HFFc6 (cell line): ENCODE results near the gene HIVEP3. TPM values are rescaled to one million over a fixed set of nuclear protein-coding genes. Genes with fewer than 3 reads are reported as not detected.
A peak's percentile ranks its signal among the peaks of the same experiment; 100 is the strongest.

Experiments
- DNase-seq: peaks from one replicate; pipeline ENCODE4 v3.0.0-alpha.2; 2018
- H3K27ac Mint-ChIP-seq: 2 replicates; pipeline ENCODE4 v1.8.0; 2020; ENCODE audit warnings: mild to moderate bottlenecking, mixed read lengths
- H3K27me3 Mint-ChIP-seq: 2 replicates; pipeline ENCODE4 v1.8.0; 2021; ENCODE audit warnings: mild to moderate bottlenecking, moderate library complexity, mixed read lengths; ENCODE audit not compliant: insufficient read depth
- H3K36me3 Mint-ChIP-seq: 2 replicates; pipeline ENCODE4 v1.8.0; 2021; ENCODE audit warnings: low read depth, mixed read lengths
- H3K4me1 Mint-ChIP-seq: 2 replicates; pipeline ENCODE4 v1.8.0; 2020; ENCODE audit warnings: low read depth, mixed read lengths
- H3K4me3 Mint-ChIP-seq: 2 replicates; pipeline ENCODE4 v1.8.0; 2020; ENCODE audit warnings: mild to moderate bottlenecking, moderate library complexity, mixed read lengths
- H3K9me3 Mint-ChIP-seq: 2 replicates; pipeline ENCODE4 v1.8.0; 2020; ENCODE audit warnings: mild to moderate bottlenecking, mixed read lengths
- total RNA-seq, 6 experiments: library from RNA; stranded (reverse); fragmentation: NEBNext Ultra II Directional; extraction: Animal tissue kit (Norgen Biotek cat#: 25700); gene quantifications; 2 replicates in 1 of 6; 3 replicates in 5 of 6; pipeline ENCODE4 v1.2.3, GENCODE V29; 2021
- TF ChIP-seq, protein P1 (sequence below): fragments of 200-600 bp; sonication (generic); IDR thresholded peaks from 2 replicates; pipeline ENCODE4 v1.5.0; 2021; ENCODE audit warnings: antibody characterized with exemption, mild to moderate bottlenecking

Gene HIVEP3
- total RNA-seq, 6 experiments from 2014 or later = 7.0 to 9.7 (median 7.9) TPM

DNA sequence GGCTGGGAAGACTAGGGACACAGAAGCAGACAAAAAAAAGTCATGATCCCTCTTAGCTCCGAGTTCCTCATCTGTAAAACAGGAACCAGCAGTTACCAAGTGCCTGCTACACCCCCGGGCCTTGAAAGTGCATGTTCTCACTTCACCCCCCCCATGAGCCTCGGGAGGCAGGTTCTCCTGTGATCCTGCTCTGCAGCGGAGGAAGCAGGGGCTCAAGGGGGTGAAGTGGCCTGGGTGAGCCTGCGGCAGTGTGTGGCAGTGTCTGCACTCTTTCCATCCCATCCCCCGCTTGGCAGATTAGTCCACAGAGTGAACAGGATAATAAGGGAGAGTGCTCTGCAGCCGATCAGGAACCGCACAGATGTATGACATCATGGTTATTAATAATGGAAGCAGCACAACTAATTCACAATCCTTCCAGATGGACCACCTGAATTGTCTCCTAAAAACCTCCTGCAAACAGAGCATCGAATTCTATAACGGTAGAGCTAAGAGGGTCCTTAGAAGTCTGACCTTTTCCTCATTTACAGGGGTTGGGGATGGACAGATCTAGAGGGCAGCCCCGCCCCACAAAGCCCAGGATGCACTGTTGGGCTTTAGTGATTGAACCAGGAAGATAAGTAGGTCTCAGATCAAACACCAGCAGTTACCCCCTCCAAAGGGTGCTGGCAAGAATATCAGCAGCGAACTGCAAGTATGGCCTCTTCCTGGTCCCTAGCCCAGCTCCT, 260.1 kb downstream of the HIVEP3 start:
- Mint-ChIP-seq H3K27ac (no peak overlapping the region), H3K4me1 (peaks cover 58% of the 10 kb centered on the region), H3K27me3 (no peaks in the 10 kb centered on the region; the same call in 1 of the 2 replicates), H3K9me3 (no peaks in the 10 kb centered on the region), H3K4me3 (no peak overlapping the region), H3K36me3 (no peaks in the 10 kb centered on the region)
- no peak for DNase-seq
- TF ChIP-seq, protein P1, sequence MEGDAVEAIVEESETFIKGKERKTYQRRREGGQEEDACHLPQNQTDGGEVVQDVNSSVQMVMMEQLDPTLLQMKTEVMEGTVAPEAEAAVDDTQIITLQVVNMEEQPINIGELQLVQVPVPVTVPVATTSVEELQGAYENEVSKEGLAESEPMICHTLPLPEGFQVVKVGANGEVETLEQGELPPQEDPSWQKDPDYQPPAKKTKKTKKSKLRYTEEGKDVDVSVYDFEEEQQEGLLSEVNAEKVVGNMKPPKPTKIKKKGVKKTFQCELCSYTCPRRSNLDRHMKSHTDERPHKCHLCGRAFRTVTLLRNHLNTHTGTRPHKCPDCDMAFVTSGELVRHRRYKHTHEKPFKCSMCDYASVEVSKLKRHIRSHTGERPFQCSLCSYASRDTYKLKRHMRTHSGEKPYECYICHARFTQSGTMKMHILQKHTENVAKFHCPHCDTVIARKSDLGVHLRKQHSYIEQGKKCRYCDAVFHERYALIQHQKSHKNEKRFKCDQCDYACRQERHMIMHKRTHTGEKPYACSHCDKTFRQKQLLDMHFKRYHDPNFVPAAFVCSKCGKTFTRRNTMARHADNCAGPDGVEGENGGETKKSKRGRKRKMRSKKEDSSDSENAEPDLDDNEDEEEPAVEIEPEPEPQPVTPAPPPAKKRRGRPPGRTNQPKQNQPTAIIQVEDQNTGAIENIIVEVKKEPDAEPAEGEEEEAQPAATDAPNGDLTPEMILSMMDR = no peak

DNA sequence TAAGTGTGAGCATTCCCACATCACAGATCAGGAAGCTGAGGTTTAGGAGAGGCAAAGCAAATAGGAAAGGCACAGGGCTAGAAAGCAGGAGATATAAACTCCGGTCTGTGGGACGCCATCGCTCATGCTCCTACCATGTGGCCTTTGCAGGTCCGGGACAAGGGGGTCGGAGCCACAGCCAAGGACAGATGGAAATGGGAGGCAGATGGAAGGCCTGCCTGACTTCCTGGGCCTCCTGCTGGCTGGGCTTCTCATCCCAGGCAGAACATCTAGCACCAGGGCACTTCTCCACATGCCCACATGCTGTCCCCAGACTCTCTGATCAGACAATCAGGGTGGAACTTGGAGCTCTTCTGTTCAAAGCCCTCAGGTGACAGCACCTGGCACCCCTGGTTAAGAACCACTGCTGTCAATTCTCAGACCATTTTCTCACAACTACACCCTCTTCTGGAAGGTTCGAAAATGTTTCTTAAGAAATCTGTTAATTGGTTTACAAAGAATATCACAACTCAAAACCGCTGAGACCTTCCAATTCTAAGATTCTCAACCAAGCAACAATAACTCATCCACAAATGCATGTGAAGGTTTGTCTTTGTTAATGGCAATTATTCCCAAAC, 260.9 kb downstream of the HIVEP3 start:
- Mint-ChIP-seq H3K27me3 (no peaks in the 10 kb centered on the region; the same call in 1 of the 2 replicates), H3K36me3 (no peaks in the 10 kb centered on the region), H3K27ac (no peak overlapping the region), H3K4me3 (no peak overlapping the region), H3K4me1 (peaks cover 51% of the 10 kb centered on the region), H3K9me3 (no peaks in the 10 kb centered on the region)
- TF ChIP-seq, protein P1 = peak; percentile 42
- no peak for DNase-seq

DNA sequence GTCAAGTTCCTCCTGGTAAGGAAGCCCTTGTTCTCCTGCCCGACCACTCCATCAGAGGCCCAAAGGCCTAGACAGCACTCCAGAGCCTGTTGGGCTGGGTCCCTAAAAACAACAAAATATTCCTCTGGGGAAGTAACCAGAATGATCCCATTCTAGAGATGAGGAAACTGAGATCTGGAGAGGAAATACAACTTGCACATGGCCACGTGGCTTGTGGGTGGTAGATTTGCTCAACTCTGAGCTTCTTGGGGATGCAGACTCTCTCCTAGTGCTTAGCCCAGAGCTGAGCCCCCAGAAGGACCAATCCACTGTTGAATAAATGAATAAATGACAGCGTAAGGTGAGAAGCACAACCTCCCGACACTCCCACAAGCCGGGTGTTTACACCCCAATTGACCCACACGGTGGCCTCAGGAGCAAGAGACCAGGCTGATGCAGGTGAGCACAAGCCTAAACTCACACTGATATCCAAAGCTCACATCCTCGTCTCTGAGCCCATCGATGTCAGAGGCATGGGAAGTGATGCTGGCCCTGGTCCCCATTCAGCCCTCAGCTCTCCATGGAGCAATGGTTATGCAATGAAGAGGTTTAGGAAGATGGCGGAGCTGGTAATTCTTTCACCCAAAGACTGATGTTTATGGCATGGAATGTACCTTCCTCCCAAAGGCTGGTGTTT, 261.8 kb downstream of the HIVEP3 start:
- H3K27ac Mint-ChIP-seq = no peak overlapping the region
- H3K27me3 Mint-ChIP-seq = no peaks in the 10 kb centered on the region; the same call in 1 of the 2 replicates
- no peak for DNase-seq
- no peak overlapping the region for H3K4me3 Mint-ChIP-seq
- TF ChIP-seq, protein P1 = no peak
- H3K36me3 Mint-ChIP-seq = no peaks in the 10 kb centered on the region
- no peaks in the 10 kb centered on the region for H3K9me3 Mint-ChIP-seq
- H3K4me1 Mint-ChIP-seq = peaks cover 55% of the 10 kb centered on the region

DNA sequence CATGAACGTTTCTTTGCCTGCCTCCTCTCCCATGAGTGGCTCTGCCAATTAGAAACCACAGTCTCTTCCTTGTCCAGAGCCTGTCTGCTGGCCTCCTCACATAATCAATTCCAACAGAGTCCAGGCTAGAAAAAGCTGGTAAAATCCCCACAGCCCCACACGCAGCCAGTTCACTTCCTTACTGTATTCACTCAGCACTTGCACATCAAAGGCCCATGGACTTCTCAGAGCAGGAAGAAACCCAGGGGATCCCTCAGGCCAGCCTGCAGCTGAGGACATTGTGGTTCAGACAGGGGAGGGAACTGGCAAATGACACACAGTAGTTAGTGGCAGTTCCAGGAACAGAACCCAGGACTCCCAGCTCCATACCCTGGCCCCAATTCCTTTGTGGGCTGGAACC, 262.7 kb downstream of the HIVEP3 start:
- no peak overlapping the region for H3K4me3 Mint-ChIP-seq
- H3K36me3 Mint-ChIP-seq = no peaks in the 10 kb centered on the region
- TF ChIP-seq, protein P1 = no peak
- H3K4me1 Mint-ChIP-seq = peaks cover 55% of the 10 kb centered on the region
- no peaks in the 10 kb centered on the region; the same call in 1 of the 2 replicates for H3K27me3 Mint-ChIP-seq
- DNase-seq = no peak
- H3K9me3 Mint-ChIP-seq = no peaks in the 10 kb centered on the region
- no peak overlapping the region for H3K27ac Mint-ChIP-seq

DNA sequence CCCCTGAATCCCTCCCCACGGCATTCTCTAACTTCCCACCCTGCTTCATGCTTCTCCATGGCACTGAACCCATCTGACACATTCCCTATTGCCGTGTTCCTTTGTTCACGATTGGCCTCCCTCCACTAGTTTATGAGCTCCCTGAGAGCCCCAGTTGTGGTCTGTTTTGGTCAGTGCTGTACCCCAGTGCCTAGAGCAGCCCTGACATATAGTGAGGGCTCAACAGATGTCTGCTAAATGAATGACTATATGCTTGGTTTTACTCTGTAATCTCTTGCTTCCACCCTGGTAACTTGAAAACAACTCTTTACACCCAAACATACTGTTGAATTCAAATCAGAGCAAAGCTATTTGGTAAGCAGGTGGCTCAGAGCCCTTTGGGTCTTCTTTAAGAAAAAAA, 263.1 kb downstream of the HIVEP3 start:
- TF ChIP-seq, protein P1 = no peak
- no peaks in the 10 kb centered on the region; the same call in 1 of the 2 replicates for H3K27me3 Mint-ChIP-seq
- H3K9me3 Mint-ChIP-seq = no peaks in the 10 kb centered on the region
- peak overlapping the region; percentile 19; the same call in 1 of the 2 replicates for H3K27ac Mint-ChIP-seq
- DNase-seq = no peak
- H3K36me3 Mint-ChIP-seq = no peaks in the 10 kb centered on the region
- no peak overlapping the region for H3K4me3 Mint-ChIP-seq
- peaks cover 55% of the 10 kb centered on the region for H3K4me1 Mint-ChIP-seq
